Measurements from ENCODE around the gene MTR.
A peak's percentile ranks its signal among the peaks of the same experiment; 100 is the strongest.

The MTR gene

DNA sequence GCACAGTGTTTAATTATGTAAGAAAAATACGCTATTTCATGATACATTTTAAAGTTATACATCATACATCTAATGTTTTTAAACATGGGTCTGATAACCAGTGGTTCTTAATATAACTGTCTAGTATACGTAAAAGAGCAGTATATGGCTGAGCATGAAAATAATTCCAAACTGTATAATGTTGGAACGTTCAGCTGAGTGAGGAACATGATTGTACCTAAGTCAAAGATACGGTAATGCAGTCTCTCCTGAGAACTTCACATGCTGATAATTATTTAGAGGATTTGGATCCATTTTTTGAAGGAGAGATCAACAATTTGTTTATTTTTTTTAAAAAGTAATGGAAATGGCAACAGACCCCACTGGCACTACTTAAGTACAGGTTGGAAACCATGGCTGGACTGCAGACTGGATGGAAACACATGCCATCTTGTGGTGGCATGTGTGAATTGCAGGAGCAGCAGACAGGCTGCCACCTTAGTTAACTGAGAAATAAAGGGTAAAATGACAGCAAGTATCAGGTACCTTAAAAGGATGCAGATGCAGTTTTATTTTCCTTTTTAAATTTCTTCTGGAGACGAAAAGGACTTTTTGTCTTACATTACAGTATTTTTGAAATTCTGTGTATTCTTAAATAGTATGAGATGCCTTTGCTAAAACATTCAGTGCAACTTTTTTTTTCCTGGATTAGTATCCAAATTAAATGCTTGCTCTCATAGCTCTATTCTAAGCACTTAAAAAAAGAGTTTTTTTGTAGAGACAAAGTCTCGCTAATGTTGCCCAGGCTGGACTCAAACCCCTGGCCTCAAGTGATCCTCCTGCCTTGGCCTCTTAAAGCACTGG, 73.8 kb downstream of the MTR start:
- peak; percentile 70 to 84 for TF ChIP-seq CTCF (IDR thresholded peaks at IDR 0.05)
- intact Hi-C loops (cut with DNase I; ENCODE audit: low total_unique reads): no loop called here
- Histone ChIP-seq H3K4me3 (no peak overlapping the region), H3K4me1 (peaks cover 0 to 12% (median 0%) of the 10 kb centered on the region in 4 donors), H3K36me3 (peaks cover 19 to 54% (median 28%) of the 10 kb centered on the region in 3 donors), H3K9me3 (no peaks in the 10 kb centered on the region), H3K27ac (no peak overlapping the region), H3K27me3 (no peaks in the 10 kb centered on the region)
- no peak for DNase-seq

DNA sequence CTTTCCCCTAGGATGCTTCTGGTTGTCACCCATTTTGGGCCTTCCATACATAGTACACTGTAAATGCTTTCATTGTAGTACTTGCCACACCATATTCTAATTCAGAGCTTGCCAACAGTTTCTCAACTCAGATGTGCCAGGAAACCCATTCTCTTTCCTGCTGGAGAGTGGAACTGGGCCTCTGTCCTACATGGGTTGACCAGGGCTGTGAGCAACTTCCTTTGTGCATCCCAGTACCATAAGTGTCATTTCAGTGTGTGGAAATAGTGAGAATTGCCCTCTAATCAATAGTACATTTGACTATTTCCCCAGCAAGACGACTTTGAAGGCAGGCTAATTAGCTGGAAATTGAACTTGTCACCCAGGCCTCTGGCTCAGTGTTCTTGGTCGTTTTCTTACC, 74.8 kb downstream of the MTR start:
- DNase-seq: no peak
- H3K27me3 ChIP-seq: no peaks in the 10 kb centered on the region
- intact Hi-C loops (cut with DNase I; ENCODE audit: low total_unique reads): loop anchor here (10.0 kb wide), 1 partner anchor 105 kb away; no protein-coding TSS in a partner anchor
- H3K27ac ChIP-seq: no peak overlapping the region
- peaks cover 16 to 52% (median 35%) of the 10 kb centered on the region in 3 donors for H3K36me3 ChIP-seq
- no peaks in the 10 kb centered on the region for H3K9me3 ChIP-seq
- TF ChIP-seq CTCF (IDR thresholded peaks at IDR 0.05): no peak
- H3K4me1 ChIP-seq: peaks cover 0 to 6% (median 0%) of the 10 kb centered on the region in 4 donors
- H3K4me3 ChIP-seq: no peak overlapping the region

DNA sequence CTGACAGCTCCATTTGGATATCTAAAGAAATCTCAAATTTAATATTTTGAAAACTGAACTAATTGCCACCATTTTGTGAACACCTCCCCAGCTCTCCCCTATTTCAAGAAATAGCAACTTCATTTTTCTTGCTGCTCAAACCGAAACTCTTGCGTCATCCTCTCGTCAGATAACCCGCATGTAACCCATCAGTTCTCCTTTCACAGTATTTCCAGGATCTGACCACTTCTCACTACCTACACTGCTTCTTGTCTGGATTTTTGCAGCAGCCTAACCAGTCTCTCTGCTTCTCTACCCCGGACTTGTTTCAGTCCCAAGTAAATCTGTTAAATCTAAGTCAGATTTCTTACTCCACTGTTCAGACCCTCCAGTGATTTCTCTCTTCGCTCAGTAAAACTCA, 75.6 kb downstream of the MTR start:
- DNase-seq: no peak
- intact Hi-C loops (cut with DNase I; ENCODE audit: low total_unique reads): loop anchor here (10.0 kb wide), 1 partner anchor 106 kb away; no protein-coding TSS in a partner anchor
- no peaks in the 10 kb centered on the region for H3K9me3 ChIP-seq
- no peak for TF ChIP-seq CTCF (IDR thresholded peaks at IDR 0.05)
- H3K27ac ChIP-seq: no peak overlapping the region
- H3K4me3 ChIP-seq: no peak overlapping the region
- no peaks in the 10 kb centered on the region for H3K4me1 ChIP-seq
- H3K27me3 ChIP-seq: no peaks in the 10 kb centered on the region
- H3K36me3 ChIP-seq: peaks cover 25 to 61% (median 43%) of the 10 kb centered on the region in 3 donors

- no peaks in the 10 kb centered on the region for H3K4me1 ChIP-seq
- no peak for DNase-seq
- no peaks in the 10 kb centered on the region for H3K27me3 ChIP-seq
- no peaks in the 10 kb centered on the region for H3K9me3 ChIP-seq
- H3K36me3 ChIP-seq: peaks cover 36 to 66% (median 45%) of the 10 kb centered on the region in 3 donors
- no peak for TF ChIP-seq CTCF (IDR thresholded peaks at IDR 0.05)
- no peak overlapping the region for H3K27ac ChIP-seq
- intact Hi-C loops (cut with DNase I; ENCODE audit: low total_unique reads): loop anchor here (10.0 kb wide), 1 partner anchor 107 kb away; no protein-coding TSS in a partner anchor
- no peak overlapping the region for H3K4me3 ChIP-seq
Observed at GRCh38 chr1:236872075-236872666, 77.1 kb downstream of the MTR start.

DNA sequence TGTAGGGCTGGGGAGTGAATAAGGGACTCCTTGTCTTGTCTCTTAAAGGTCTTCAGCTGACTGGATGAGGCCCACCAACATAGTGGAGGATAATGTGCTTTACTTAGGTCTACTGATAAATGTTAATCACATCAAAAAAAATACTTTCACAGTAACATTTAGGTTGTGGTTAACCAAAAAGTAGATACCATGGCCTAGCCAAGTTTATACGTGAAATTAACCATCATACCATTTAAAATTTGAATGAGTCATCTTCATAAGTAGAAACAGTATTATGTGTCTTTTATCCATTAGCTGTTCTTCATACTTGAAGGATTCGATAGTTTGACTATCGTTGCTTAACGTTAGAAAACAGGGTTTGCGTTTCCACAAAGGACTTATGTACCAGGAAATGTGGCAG, 80.9 kb downstream of the MTR start:
- intact Hi-C loops (cut with DNase I; ENCODE audit: low total_unique reads): loop anchor here (10.0 kb wide), 1 partner anchor 111 kb away; no protein-coding TSS in a partner anchor
- no peak for DNase-seq
- no peak overlapping the region for H3K27ac ChIP-seq
- no peaks in the 10 kb centered on the region for H3K9me3 ChIP-seq
- H3K4me3 ChIP-seq: no peak overlapping the region
- TF ChIP-seq CTCF (IDR thresholded peaks at IDR 0.05): no peak
- no peaks in the 10 kb centered on the region for H3K4me1 ChIP-seq
- H3K36me3 ChIP-seq: peaks cover 45 to 76% (median 51%) of the 10 kb centered on the region in 3 donors
- H3K27me3 ChIP-seq: no peaks in the 10 kb centered on the region
